Activated naive CD8-positive, alpha-beta T cell (primary cell): ENCODE measurements around the gene RFC2.

Source experiments
- H3K27ac Mint-ChIP-seq: one replicate; pipeline ENCODE4 v1.8.0; 2021; ENCODE audit warnings: mixed read lengths
- H3K27me3 Mint-ChIP-seq: one replicate; pipeline ENCODE4 v1.8.0; 2021; ENCODE audit warnings: mixed read lengths
- H3K36me3 Mint-ChIP-seq: one replicate; pipeline ENCODE4 v1.8.0; 2021; ENCODE audit warnings: mixed read lengths
- H3K4me1 Mint-ChIP-seq: one replicate; pipeline ENCODE4 v1.8.0; 2021; ENCODE audit warnings: low read depth, mixed read lengths
- H3K4me3 Mint-ChIP-seq: one replicate; pipeline ENCODE4 v1.8.0; 2021; ENCODE audit warnings: mild to moderate bottlenecking, mixed read lengths
- H3K9me3 Mint-ChIP-seq: one replicate; pipeline ENCODE4 v1.8.0; 2021; ENCODE audit warnings: low read depth, mixed read lengths

RFC2 gene

GRCh38 chr7:74183653-74184450, 70.3 kb downstream of the RFC2 start:
- Mint-ChIP-seq H3K36me3 (peaks cover 4% of the 10 kb centered on the region), H3K4me3 (peak overlapping the region; percentile 40), H3K9me3 (no peaks in the 10 kb centered on the region), H3K4me1 (peaks cover 80% of the 10 kb centered on the region), H3K27me3 (no peaks in the 10 kb centered on the region), H3K27ac (peak overlapping the region; percentile 77)

GRCh38 chr7:74183142-74183541, 71.1 kb downstream of the RFC2 start:
- Mint-ChIP-seq H3K36me3 (peaks cover 6% of the 10 kb centered on the region), H3K9me3 (no peaks in the 10 kb centered on the region), H3K4me3 (peak overlapping the region; percentile 61), H3K27ac (peak overlapping the region; percentile 77), H3K27me3 (no peaks in the 10 kb centered on the region), H3K4me1 (peaks cover 85% of the 10 kb centered on the region)

DNA sequence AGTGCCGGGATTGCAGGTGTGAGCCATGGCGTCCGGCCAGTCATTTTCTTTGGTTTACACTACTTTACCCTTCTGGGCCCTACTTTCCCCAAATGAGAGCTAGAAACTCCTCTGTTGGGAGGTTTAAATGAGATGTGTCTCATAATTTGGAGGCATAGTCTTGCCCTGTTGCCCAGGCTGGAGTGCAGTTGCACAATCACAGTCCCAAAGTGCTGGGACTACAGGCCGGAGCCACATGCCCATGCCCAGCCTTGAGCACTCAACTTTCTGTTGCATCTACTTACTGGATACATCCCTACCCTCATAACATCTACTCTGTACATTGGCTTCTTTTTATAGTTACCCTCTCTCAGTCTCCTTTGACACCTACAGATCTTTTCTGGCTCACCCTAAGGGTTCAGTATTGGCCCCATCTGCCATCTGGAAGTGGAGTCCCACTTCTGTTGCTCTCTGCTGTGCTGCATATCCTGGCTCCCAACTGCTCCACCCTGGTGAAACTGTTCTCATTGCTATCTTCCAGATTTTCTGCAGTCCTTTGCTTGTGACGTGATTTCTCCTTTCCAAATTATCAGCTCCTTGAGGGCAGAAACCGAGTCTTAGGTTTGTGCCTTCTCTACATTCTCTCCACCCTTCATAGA, 71.6 kb downstream of the RFC2 start:
- peaks cover 6% of the 10 kb centered on the region for H3K36me3 Mint-ChIP-seq
- H3K4me3 Mint-ChIP-seq = peak overlapping the region; percentile 61

GRCh38 chr7:74181821-74182220, 72.4 kb downstream of the RFC2 start:
- H3K4me3 Mint-ChIP-seq = peak overlapping the region; percentile 17
- peaks cover 88% of the 10 kb centered on the region for H3K4me1 Mint-ChIP-seq
- H3K27me3 Mint-ChIP-seq = no peaks in the 10 kb centered on the region
- peak overlapping the region; percentile 36 for H3K27ac Mint-ChIP-seq
- H3K9me3 Mint-ChIP-seq = no peaks in the 10 kb centered on the region
- peaks cover 6% of the 10 kb centered on the region for H3K36me3 Mint-ChIP-seq

More for the DNA sequence above, 71.6 kb downstream of the RFC2 start:
- no peaks in the 10 kb centered on the region for H3K27me3 Mint-ChIP-seq
- peaks cover 89% of the 10 kb centered on the region for H3K4me1 Mint-ChIP-seq
- H3K27ac Mint-ChIP-seq = peak overlapping the region; percentile 36
- no peaks in the 10 kb centered on the region for H3K9me3 Mint-ChIP-seq
